NCI-H2196 (cell line): ENCODE results near the gene INPP5E.
"Not testable (repeated sequence)": the region's sequence is repeated elsewhere in the genome, so short reads cannot be mapped to it uniquely, and the experiment has no call there.

Experiments used
- DNase-seq: peaks from one replicate; lab custom pipeline; 2025; ENCODE audit not compliant: unreplicated experiment; lab: John Stamatoyannopoulos, UW

Gene INPP5E

DNA sequence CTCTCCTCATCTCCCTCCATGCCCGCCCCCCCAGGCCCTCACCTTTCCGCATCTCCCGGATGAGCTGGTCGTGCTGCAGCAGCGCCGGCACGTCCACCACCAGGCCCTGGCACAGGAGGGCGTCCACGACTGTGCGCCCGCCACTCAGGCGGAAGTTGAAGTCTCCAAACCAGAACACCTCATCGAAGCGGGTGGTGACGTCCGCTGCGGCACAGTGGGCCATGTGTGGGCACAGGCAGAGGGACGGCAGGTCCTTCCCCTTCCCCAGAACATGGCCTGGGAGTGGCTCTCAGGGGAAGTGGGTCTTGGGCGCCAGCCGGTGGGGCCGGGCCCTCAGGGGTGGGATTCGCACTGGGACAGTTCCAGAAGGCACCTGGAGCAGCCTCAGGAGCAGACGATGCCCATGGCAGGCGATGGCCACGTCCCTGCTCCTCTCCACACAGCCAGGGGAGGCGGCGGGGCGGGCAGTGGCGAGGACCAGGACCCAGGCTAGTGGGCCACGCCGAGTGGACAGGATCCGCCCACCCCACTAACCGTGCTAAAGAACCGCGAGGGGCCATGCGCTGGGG, 7.8 kb downstream of the INPP5E start:
- DNase-seq = no peak

DNA sequence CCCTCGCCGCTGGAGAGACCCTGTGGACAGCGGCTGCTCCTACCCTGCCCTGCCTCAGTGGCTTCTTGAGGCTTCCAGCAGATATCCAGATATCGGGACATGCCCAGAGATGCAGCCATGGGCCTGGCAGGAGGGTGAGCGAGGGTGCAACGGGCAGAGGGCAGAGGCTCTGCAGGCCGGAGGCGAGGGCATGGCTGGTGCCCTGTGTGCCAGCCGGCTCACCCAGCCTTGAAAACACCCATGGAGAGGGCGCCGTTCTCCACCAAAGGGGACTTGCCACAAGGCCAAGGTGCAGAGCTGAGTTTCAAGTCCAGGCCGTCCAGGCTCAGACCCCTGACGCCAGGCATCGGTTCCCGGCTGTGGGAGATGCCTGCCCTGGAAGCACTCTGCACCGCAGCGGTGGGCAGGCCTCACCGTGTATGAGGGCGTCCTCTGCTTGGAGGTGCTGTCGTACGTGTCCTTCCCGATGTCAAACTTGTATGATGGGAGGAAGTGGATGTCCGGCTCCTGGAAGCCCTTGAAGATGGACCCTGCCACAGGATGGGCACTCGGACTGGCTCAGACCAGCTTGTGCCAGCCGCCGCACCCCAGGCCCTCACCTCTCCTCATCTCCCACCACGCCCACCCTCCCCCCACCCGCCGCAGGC, 8.9 kb downstream of the INPP5E start:
- no peak for DNase-seq

- DNase-seq = no peak
Observed at GRCh38 chr9:136429683-136430491, 9.8 kb downstream of the INPP5E start.

GRCh38 chr9:136429075-136429628, 10.5 kb downstream of the INPP5E start:
- no peak for DNase-seq

- DNase-seq = no peak
Observed at GRCh38 chr9:136426787-136427186, 12.9 kb downstream of the INPP5E start.

DNA sequence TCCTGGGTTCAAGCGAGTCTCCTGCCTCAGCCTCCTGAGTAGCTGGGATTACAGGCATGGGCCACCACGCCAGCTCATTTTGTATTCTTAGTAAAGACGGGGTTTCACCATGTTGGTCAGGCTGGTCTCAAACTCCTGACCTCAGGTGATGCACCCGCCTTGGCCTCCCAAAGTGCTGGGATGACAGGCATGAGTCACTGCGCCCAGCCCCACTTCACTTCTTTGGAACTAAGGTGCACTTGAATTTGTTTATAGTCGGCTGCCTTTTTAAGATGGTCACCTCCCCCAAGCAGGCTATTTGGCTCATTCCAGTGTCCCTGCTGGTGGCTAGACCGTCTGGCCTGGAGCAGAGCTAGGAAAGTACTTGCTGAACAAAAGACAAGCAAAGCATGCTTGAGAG, 14.3 kb downstream of the INPP5E start:
- not testable (repeated sequence) for DNase-seq

DNA sequence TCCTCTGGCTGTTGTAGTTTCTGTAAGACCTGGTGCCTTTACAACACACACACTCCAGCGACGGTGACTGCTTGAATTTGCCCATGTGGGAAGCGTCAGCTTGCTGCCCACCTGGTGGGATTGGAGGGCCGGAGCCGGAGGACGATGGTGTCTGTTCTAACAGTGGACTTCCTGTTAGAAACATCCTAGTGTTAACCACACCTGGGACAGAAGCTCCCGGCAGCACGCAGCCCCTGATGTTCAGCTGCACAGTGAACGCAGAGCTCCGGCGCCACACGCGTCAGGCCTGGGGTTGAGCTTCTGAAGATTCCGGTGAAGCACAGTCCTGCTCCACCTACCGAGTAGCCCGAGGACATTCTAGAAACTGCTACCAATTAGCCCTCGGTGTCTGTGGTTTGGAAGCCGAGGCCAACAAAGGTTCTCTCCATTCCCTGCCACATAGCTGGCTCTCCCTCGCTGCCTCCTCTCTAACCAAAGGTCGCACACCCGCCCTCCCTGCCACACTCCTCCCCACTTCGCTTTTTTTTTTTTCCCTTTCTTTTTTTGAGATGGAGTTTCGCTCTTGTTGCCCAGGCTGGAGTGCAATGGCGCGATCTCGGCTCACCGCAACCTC, 14.8 kb downstream of the INPP5E start:
- no peak for DNase-seq

GRCh38 chr9:136423432-136424146, 16.1 kb downstream of the INPP5E start:
- DNase-seq = no peak

DNA sequence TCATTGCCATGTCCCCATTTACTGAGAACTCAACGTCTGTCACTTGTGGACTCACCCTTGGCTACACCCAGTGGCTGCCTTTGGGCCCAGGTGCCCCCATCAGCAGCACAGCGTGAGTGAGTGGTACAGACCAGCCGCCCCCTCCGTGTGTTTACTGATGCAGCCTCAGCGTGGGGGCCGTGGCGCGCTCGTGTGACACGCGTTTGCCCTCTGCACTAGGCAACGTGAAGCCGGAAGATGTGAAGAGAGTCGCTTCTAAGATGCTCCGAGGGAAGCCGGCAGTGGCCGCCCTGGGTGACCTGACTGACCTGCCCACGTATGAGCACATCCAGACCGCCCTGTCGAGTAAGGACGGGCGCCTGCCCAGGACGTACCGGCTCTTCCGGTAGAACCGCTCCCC, 16.8 kb downstream of the INPP5E start:
- DNase-seq = no peak

GRCh38 chr9:136421791-136422190, 17.9 kb downstream of the INPP5E start:
- DNase-seq = no peak

DNA sequence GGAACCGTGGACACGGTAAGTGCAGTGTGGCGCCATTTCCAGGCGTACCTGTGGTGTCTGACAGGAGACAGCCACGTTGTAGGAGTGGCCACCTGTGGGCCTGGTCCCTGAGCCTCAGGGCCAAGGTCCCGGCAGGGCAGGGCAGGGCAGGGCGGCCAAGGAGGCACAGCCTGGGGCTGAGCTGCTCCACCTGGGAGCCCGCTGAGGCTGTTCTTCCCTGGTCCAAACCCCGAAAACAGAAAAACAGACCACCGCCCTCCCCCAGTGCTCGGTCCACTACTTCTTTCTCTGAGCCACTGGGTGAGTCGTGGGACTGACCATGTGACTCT, 20.6 kb downstream of the INPP5E start:
- DNase-seq = no peak

- DNase-seq = no peak
Observed at GRCh38 chr9:136418182-136419091, 21.2 kb downstream of the INPP5E start.

DNA sequence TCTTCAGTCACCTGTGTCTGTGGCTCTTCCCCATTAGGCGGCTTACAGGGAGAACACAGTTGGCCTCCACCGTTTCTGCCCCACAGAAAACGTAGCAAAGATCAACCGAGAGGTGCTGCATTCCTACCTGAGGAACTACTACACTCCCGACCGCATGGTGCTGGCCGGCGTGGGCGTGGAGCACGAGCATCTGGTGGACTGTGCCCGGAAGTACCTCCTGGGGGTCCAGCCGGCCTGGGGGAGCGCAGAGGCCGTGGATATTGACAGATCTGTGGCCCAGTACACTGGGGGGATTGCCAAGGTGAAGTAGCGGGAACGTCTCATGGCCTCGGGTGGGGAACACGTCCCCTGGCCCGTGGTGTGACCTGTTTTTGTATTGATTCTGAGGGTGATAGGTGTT, 22.7 kb downstream of the INPP5E start:
- DNase-seq = no peak

- no peak for DNase-seq
Observed at GRCh38 chr9:136416427-136416826, 23.2 kb downstream of the INPP5E start.

DNA sequence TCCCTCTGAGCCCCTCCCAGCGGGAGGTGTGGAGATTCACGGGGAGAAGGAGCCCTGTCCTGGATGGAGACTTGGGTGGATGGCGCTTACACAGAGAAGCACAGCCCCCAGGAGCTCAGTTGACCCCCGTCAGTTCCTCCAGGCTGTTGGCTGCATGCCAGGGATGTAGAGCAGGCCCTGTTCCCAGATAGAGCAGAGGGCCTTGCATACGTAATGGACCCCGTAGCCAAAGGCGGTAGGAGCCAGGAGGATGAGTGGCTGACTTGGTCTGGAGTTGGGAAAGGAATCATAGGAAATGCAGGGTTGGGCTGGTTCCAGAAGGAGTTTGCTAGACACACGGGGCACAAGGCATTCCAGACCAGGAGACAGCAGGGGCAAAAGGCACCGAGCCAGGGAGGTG, 26.7 kb downstream of the INPP5E start:
- DNase-seq = no peak

GRCh38 chr9:136411378-136411777, 28.3 kb downstream of the INPP5E start:
- DNase-seq = no peak

GRCh38 chr9:136410500-136411287, 29.0 kb downstream of the INPP5E start, which contains the start of the genes ENTR1 and PMPCA:
Gene ENTR1, minus strand, starts transcription at chr9:136410614. Its CDS starts 217 bp downstream, at chr9:136410397.
Gene PMPCA, plus strand, starts transcription at chr9:136410658. Its CDS starts 11 bp downstream, at chr9:136410669.
- DNase-seq = peak; percentile 90

GRCh38 chr9:136409557-136410455, 29.8 kb downstream of the INPP5E start:
- DNase-seq = no peak
